Right lobe of liver (tissue), 4 donors: ENCODE data around the gene UBL7.

Experiments
- POLR2A ChIP-seq: fragments of 450-650 bp; IDR thresholded peaks from one replicate; pipeline ENCODE4 v1.6.1; 2017; ENCODE audit warnings: antibody characterized with exemption, mild to moderate bottlenecking
- TF ChIP-seq, protein P1 (sequence below), 4 donors: fragments of 200-600 bp in 3 of 4; fragments of 450-650 bp in 1 of 4; IDR thresholded peaks; one replicate each; pipeline versions ENCODE4 v1.5.1 to v1.8.0; 2016 to 2022; ENCODE audit warnings: antibody characterized with exemption in 4 of 4, mild to moderate bottlenecking in 2 of 4
- donor health status: DM: no; HTN: no; CAD: no.
- donor health status: DM: no; HTN: no; CAD: no.
- donor health status: DM: no; HTN: yes; CAD: no.

- TF ChIP-seq, protein P1, sequence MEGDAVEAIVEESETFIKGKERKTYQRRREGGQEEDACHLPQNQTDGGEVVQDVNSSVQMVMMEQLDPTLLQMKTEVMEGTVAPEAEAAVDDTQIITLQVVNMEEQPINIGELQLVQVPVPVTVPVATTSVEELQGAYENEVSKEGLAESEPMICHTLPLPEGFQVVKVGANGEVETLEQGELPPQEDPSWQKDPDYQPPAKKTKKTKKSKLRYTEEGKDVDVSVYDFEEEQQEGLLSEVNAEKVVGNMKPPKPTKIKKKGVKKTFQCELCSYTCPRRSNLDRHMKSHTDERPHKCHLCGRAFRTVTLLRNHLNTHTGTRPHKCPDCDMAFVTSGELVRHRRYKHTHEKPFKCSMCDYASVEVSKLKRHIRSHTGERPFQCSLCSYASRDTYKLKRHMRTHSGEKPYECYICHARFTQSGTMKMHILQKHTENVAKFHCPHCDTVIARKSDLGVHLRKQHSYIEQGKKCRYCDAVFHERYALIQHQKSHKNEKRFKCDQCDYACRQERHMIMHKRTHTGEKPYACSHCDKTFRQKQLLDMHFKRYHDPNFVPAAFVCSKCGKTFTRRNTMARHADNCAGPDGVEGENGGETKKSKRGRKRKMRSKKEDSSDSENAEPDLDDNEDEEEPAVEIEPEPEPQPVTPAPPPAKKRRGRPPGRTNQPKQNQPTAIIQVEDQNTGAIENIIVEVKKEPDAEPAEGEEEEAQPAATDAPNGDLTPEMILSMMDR (IDR thresholded peaks at IDR 0.05), result no peak
- no peak for TF ChIP-seq POLR2A
Observed at GRCh38 chr15:74419432-74419831, 41.5 kb downstream of the UBL7 start.
